ENCODE measurements around the gene LYPD6B. TPM values are rescaled to one million over a fixed set of nuclear protein-coding genes. Genes with fewer than 3 reads are reported as not detected.

LYPD6B gene
- total and polyA plus RNA-seq, 7 experiments from 2014 or later, result 0.37 to 1.7 TPM; not detected in 5

GRCh38 chr2:149068996-149069888 lies 30.7 kb downstream of the LYPD6B start:
- Mint-ChIP-seq H3K4me3 (peak overlapping the region in 1 of 10 donors; percentile 18), H3K27me3 (peaks cover 20 to 50% (median 31%) of the 10 kb centered on the region in 5 donors), H3K27ac (peak overlapping the region in 1 of 9 donors; percentile 36), H3K36me3 (no peaks in the 10 kb centered on the region), H3K9me3 (peaks cover 0 to 5% (median 0%) of the 10 kb centered on the region in 11 donors), H3K4me1 (peaks cover 7 to 18% (median 12%) of the 10 kb centered on the region in 7 donors)
- Histone ChIP-seq H3K27me3 (ENCODE audit: control insufficient read depth in 2 of 2, insufficient read depth in 2 of 2, low read length in 2 of 2) (no peaks in the 10 kb centered on the region), H3K4me3 (ENCODE audit: low read length) (no peak overlapping the region), H3K27ac (ENCODE audit: low read depth, low read length) (no peak overlapping the region), H3K9me3 (ENCODE audit: control insufficient read depth in 2 of 3, low read length in 3 of 3) (no peaks in the 10 kb centered on the region), H3K36me3 (ENCODE audit: control insufficient read depth in 2 of 3, insufficient read depth in 3 of 3, low read length in 3 of 3) (no peaks in the 10 kb centered on the region), H3K4me1 (ENCODE audit: control insufficient read depth in 2 of 2, insufficient read depth in 2 of 2, low read length in 2 of 2) (no peaks in the 10 kb centered on the region)
- ChIA-PET CTCF (no interaction called here), POLR2A (no interaction called here)
- ATAC-seq (peak; percentile 93), DNase-seq (no peak)
- intact Hi-C loops (cut with micrococcal nuclease), result no loop called here

GRCh38 chr2:149070681-149071320 lies 32.3 kb downstream of the LYPD6B start:
- H3K4me3 Mint-ChIP-seq, result no peak overlapping the region
- no peak overlapping the region for H3K27ac Mint-ChIP-seq
- ChIA-PET POLR2A (no interaction called here), CTCF (no interaction called here)
- H3K36me3 Mint-ChIP-seq, result no peaks in the 10 kb centered on the region
- H3K27me3 Mint-ChIP-seq, result peaks cover 24 to 60% (median 37%) of the 10 kb centered on the region in 5 donors
- no peak overlapping the region for H3K4me3 ChIP-seq (ENCODE audit: low read length)
- H3K4me1 Mint-ChIP-seq, result peaks cover 7 to 18% (median 12%) of the 10 kb centered on the region in 7 donors
- H3K36me3 ChIP-seq (ENCODE audit: control insufficient read depth in 2 of 3, insufficient read depth in 3 of 3, low read length in 3 of 3), result no peaks in the 10 kb centered on the region
- H3K27me3 ChIP-seq (ENCODE audit: control insufficient read depth in 2 of 2, insufficient read depth in 2 of 2, low read length in 2 of 2), result no peaks in the 10 kb centered on the region
- H3K9me3 ChIP-seq (ENCODE audit: control insufficient read depth in 2 of 3, low read length in 3 of 3), result no peaks in the 10 kb centered on the region
- intact Hi-C loops (cut with micrococcal nuclease), result no loop called here
- H3K9me3 Mint-ChIP-seq, result peaks cover 0 to 5% (median 0%) of the 10 kb centered on the region in 11 donors
- ATAC-seq (no peak), DNase-seq (no peak)
- no peaks in the 10 kb centered on the region for H3K4me1 ChIP-seq (ENCODE audit: control insufficient read depth in 2 of 2, insufficient read depth in 2 of 2, low read length in 2 of 2)
- no peak overlapping the region for H3K27ac ChIP-seq (ENCODE audit: low read depth, low read length)

- peaks cover 25 to 64% (median 33%) of the 10 kb centered on the region in 5 donors for H3K27me3 Mint-ChIP-seq
- peaks cover 0 to 4% (median 3%) of the 10 kb centered on the region in 7 donors for H3K4me1 Mint-ChIP-seq
- H3K4me3 Mint-ChIP-seq, result no peak overlapping the region
- CTCF ChIA-PET, result interaction anchor here (0.5 kb wide), 1 partner anchor 282 kb away, joined by 3 read pairs; no protein-coding TSS in a partner anchor
- ATAC-seq (no peak), DNase-seq (no peak)
- POLR2A ChIA-PET, result no interaction called here
- Histone ChIP-seq H3K27me3 (ENCODE audit: control insufficient read depth in 2 of 2, insufficient read depth in 2 of 2, low read length in 2 of 2) (no peaks in the 10 kb centered on the region), H3K4me1 (ENCODE audit: control insufficient read depth in 2 of 2, insufficient read depth in 2 of 2, low read length in 2 of 2) (no peaks in the 10 kb centered on the region), H3K27ac (ENCODE audit: low read depth, low read length) (no peak overlapping the region), H3K36me3 (ENCODE audit: control insufficient read depth in 2 of 3, insufficient read depth in 3 of 3, low read length in 3 of 3) (no peaks in the 10 kb centered on the region), H3K9me3 (ENCODE audit: control insufficient read depth in 2 of 3, low read length in 3 of 3) (no peaks in the 10 kb centered on the region), H3K4me3 (ENCODE audit: low read length) (no peak overlapping the region)
- no peaks in the 10 kb centered on the region for H3K9me3 Mint-ChIP-seq
- intact Hi-C loops (cut with micrococcal nuclease), result no loop called here
- H3K36me3 Mint-ChIP-seq, result no peaks in the 10 kb centered on the region
- H3K27ac Mint-ChIP-seq, result no peak overlapping the region
Measured at GRCh38 chr2:149075105-149075504, 36.6 kb downstream of the LYPD6B start.

- Histone ChIP-seq H3K4me3 (ENCODE audit: low read length) (no peak overlapping the region), H3K9me3 (ENCODE audit: control insufficient read depth in 2 of 3, low read length in 3 of 3) (no peaks in the 10 kb centered on the region), H3K4me1 (ENCODE audit: control insufficient read depth in 2 of 2, insufficient read depth in 2 of 2, low read length in 2 of 2) (no peaks in the 10 kb centered on the region), H3K27ac (ENCODE audit: low read depth, low read length) (no peak overlapping the region), H3K27me3 (ENCODE audit: control insufficient read depth in 2 of 2, insufficient read depth in 2 of 2, low read length in 2 of 2) (no peaks in the 10 kb centered on the region), H3K36me3 (ENCODE audit: control insufficient read depth in 2 of 3, insufficient read depth in 3 of 3, low read length in 3 of 3) (no peaks in the 10 kb centered on the region)
- Mint-ChIP-seq H3K4me3 (no peak overlapping the region), H3K9me3 (no peaks in the 10 kb centered on the region), H3K27ac (no peak overlapping the region), H3K4me1 (peaks cover 0 to 1% (median 0%) of the 10 kb centered on the region in 7 donors), H3K27me3 (peaks cover 25 to 56% (median 30%) of the 10 kb centered on the region in 5 donors), H3K36me3 (no peaks in the 10 kb centered on the region)
- ATAC-seq (no peak), DNase-seq (no peak)
- ChIA-PET POLR2A (no interaction called here), CTCF (no interaction called here)
- intact Hi-C loops (cut with micrococcal nuclease), result no loop called here
Measured at GRCh38 chr2:149075853-149076252, 37.4 kb downstream of the LYPD6B start.

- H3K27ac ChIP-seq (ENCODE audit: low read depth, low read length), result no peak overlapping the region
- no peak overlapping the region for H3K4me3 ChIP-seq (ENCODE audit: low read length)
- Mint-ChIP-seq H3K4me1 (peaks cover 0 to 1% (median 0%) of the 10 kb centered on the region in 7 donors), H3K27ac (no peak overlapping the region), H3K36me3 (no peaks in the 10 kb centered on the region), H3K4me3 (no peak overlapping the region), H3K27me3 (peaks cover 18 to 48% (median 28%) of the 10 kb centered on the region in 5 donors), H3K9me3 (no peaks in the 10 kb centered on the region)
- CTCF ChIA-PET, result no interaction called here
- no peaks in the 10 kb centered on the region for H3K27me3 ChIP-seq (ENCODE audit: control insufficient read depth in 2 of 2, insufficient read depth in 2 of 2, low read length in 2 of 2)
- POLR2A ChIA-PET, result no interaction called here
- intact Hi-C loops (cut with micrococcal nuclease), result no loop called here
- H3K36me3 ChIP-seq (ENCODE audit: control insufficient read depth in 2 of 3, insufficient read depth in 3 of 3, low read length in 3 of 3), result no peaks in the 10 kb centered on the region
- no peak for ATAC-seq
- no peaks in the 10 kb centered on the region for H3K9me3 ChIP-seq (ENCODE audit: control insufficient read depth in 2 of 3, low read length in 3 of 3)
- no peak for DNase-seq
- no peaks in the 10 kb centered on the region for H3K4me1 ChIP-seq (ENCODE audit: control insufficient read depth in 2 of 2, insufficient read depth in 2 of 2, low read length in 2 of 2)
Measured at GRCh38 chr2:149076863-149077412, 38.4 kb downstream of the LYPD6B start.

- H3K27ac ChIP-seq (ENCODE audit: low read depth, low read length), result no peak overlapping the region
- Mint-ChIP-seq H3K4me1 (peaks cover 0 to 1% (median 0%) of the 10 kb centered on the region in 7 donors), H3K9me3 (no peaks in the 10 kb centered on the region), H3K4me3 (no peak overlapping the region), H3K27me3 (peaks cover 13 to 39% (median 22%) of the 10 kb centered on the region in 5 donors), H3K36me3 (no peaks in the 10 kb centered on the region), H3K27ac (no peak overlapping the region)
- no peak for ATAC-seq
- ChIA-PET POLR2A (no interaction called here), CTCF (no interaction called here)
- H3K36me3 ChIP-seq (ENCODE audit: control insufficient read depth in 2 of 3, insufficient read depth in 3 of 3, low read length in 3 of 3), result no peaks in the 10 kb centered on the region
- H3K27me3 ChIP-seq (ENCODE audit: control insufficient read depth in 2 of 2, insufficient read depth in 2 of 2, low read length in 2 of 2), result no peaks in the 10 kb centered on the region
- no peaks in the 10 kb centered on the region for H3K9me3 ChIP-seq (ENCODE audit: control insufficient read depth in 2 of 3, low read length in 3 of 3)
- H3K4me3 ChIP-seq (ENCODE audit: low read length), result no peak overlapping the region
- no peak for DNase-seq
- intact Hi-C loops (cut with micrococcal nuclease), result no loop called here
- no peaks in the 10 kb centered on the region for H3K4me1 ChIP-seq (ENCODE audit: control insufficient read depth in 2 of 2, insufficient read depth in 2 of 2, low read length in 2 of 2)
Measured at GRCh38 chr2:149077861-149078260, 39.4 kb downstream of the LYPD6B start.
